Neural progenitor cell (in vitro differentiated cells): ENCODE measurements around the gene ATP8A1. TPM values are rescaled to one million over a fixed set of nuclear protein-coding genes. Genes with fewer than 3 reads are reported as not detected.
"Not testable (repeated sequence)": the region's sequence is repeated elsewhere in the genome, so short reads cannot be mapped to it uniquely, and the experiment has no call there.

Source experiments
- DNase-seq: peaks from one replicate; pipeline ENCODE4 v3.0.0-alpha.2; 2016; ENCODE audit warnings: low spot score
- H2AFZ ChIP-seq: fragments of 200-600 bp; sonication (generic); replicated peaks from 2 replicates; pipeline ENCODE4 v1.6.1; 2016; ENCODE audit warnings: antibody characterized with exemption
- H3F3A ChIP-seq: fragments of 200-600 bp; sonication (generic); 2 replicates; pipeline ENCODE4 v1.6.1; 2016; ENCODE audit warnings: antibody characterized with exemption, low read depth
- H3K27ac ChIP-seq: fragments of 200-600 bp; sonication (generic); 2 replicates; pipeline ENCODE4 v1.5.1; 2016; ENCODE audit warnings: mild to moderate bottlenecking
- H3K27me3 ChIP-seq: fragments of 200-600 bp; sonication (generic); 2 replicates; pipeline ENCODE4 v1.6.1; 2016; ENCODE audit warnings: mild to moderate bottlenecking, moderate library complexity
- H3K36me3 ChIP-seq: fragments of 200-600 bp; sonication (generic); 2 replicates; pipeline ENCODE4 v1.5.1; 2016
- H3K4me1 ChIP-seq: fragments of 200-600 bp; sonication (generic); 2 replicates; pipeline ENCODE4 v1.6.1; 2016; ENCODE audit warnings: mixed run types
- H3K4me2 ChIP-seq: fragments of 200-600 bp; sonication (generic); 2 replicates; pipeline ENCODE4 v1.6.1; 2016
- H3K4me3 ChIP-seq: fragments of 200-600 bp; sonication (generic); 2 replicates; pipeline ENCODE4 v1.5.1; 2016
- H3K79me2 ChIP-seq: fragments of 200-600 bp; sonication (generic); 2 replicates; pipeline ENCODE4 v1.6.1; 2016; ENCODE audit warnings: low read depth
- H3K9ac ChIP-seq: fragments of 200-600 bp; sonication (generic); 2 replicates; pipeline ENCODE4 v1.6.1; 2016
- H3K9me3 ChIP-seq: fragments of 200-600 bp; sonication (generic); 2 replicates; pipeline ENCODE4 v1.5.1; 2016; ENCODE audit warnings: low read depth
- H4K20me1 ChIP-seq: fragments of 200-600 bp; sonication (generic); 2 replicates; pipeline ENCODE4 v1.6.1; 2016; ENCODE audit warnings: low read depth
- H3K27ac Mint-ChIP-seq: 3 replicates; pipeline ENCODE4 v1.8.0; 2021; ENCODE audit warnings: mixed read lengths
- H3K27me3 Mint-ChIP-seq: 2 replicates; pipeline ENCODE4 v1.8.0; 2022; ENCODE audit warnings: low read depth, mild to moderate bottlenecking, inconsistent platforms, moderate library complexity, mixed read lengths; ENCODE audit not compliant: insufficient read depth
- H3K36me3 Mint-ChIP-seq: 3 replicates; pipeline ENCODE4 v1.8.0; 2021; ENCODE audit warnings: mixed read lengths
- H3K4me1 Mint-ChIP-seq: 3 replicates; pipeline ENCODE4 v1.8.0; 2021; ENCODE audit warnings: mixed read lengths
- H3K4me3 Mint-ChIP-seq: 3 replicates; pipeline ENCODE4 v1.8.0; 2021; ENCODE audit warnings: mild to moderate bottlenecking, moderate library complexity, mixed read lengths
- H3K9me3 Mint-ChIP-seq: 3 replicates; pipeline ENCODE4 v1.8.0; 2020; ENCODE audit warnings: mixed read lengths
- EZH2 ChIP-seq: fragments of 200-600 bp; sonication (generic); IDR thresholded peaks from 2 replicates; pipeline ENCODE4 v1.6.1; 2017; ENCODE audit warnings: antibody characterized with exemption, mild to moderate bottlenecking, moderate library complexity
- EZH2phosphoT487 ChIP-seq: fragments of 200-600 bp; sonication (generic); IDR thresholded peaks from 2 replicates; pipeline ENCODE4 v1.6.1; 2017; ENCODE audit warnings: antibody characterized with exemption
- total RNA-seq: library from RNA; depleted of rRNA; stranded (reverse); fragments of >200 nt; gene quantifications from 2 replicates; pipeline ENCODE4 v1.2.3, GENCODE V29; 2015; ENCODE audit warnings: low replicate concordance
- TF ChIP-seq, protein P1 (sequence below): fragments of 200-600 bp; sonication (generic); IDR thresholded peaks from 2 replicates; pipeline ENCODE4 v1.5.1; 2017; ENCODE audit warnings: antibody characterized with exemption, mild to moderate bottlenecking

The ATP8A1 gene
- total RNA-seq, 1 donor from 2014 or later = 46.1 TPM

DNA sequence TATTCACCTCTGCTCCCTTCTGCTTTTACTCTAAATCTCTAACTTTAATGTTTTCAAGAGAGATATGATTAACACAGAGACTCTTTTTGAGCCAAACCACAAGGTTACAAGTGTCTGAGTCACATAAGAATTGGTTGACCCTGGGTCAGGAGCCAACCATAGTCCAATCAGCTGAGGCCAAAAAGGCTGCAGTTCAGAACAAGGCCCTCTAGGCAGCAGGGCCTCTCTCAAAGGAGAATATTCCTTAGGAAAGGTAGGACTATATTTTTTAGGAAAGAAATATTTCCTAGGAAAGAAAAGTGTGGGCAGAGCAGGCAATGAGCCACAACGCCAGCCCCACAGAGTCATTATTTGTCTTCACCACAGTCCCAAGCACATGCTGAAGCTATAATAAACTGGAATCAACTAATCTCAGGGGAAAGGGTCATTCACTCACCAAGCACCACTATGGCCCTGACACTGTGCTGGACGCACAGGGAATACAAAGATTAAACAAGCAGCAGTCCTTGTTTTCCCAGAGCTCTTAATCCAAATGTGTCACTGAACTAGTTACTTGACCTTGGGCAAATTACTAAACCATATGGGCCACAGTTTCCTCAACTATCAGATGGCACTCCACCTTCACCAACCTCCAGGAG is 2.2 kb downstream of the ATP8A1 start:
- H4K20me1 ChIP-seq = peaks cover 14% of the 10 kb centered on the region
- H2AFZ ChIP-seq = no peak overlapping the region
- H3K27me3 ChIP-seq = peaks cover 12% of the 10 kb centered on the region
- no peak overlapping the region for H3K4me3 ChIP-seq
- H3K27ac ChIP-seq = no peak overlapping the region
- H3K4me1 ChIP-seq = peaks cover 33% of the 10 kb centered on the region
- H3K9me3 ChIP-seq = no peaks in the 10 kb centered on the region
- no peaks in the 10 kb centered on the region for H3K36me3 ChIP-seq
- TF ChIP-seq, protein P1, sequence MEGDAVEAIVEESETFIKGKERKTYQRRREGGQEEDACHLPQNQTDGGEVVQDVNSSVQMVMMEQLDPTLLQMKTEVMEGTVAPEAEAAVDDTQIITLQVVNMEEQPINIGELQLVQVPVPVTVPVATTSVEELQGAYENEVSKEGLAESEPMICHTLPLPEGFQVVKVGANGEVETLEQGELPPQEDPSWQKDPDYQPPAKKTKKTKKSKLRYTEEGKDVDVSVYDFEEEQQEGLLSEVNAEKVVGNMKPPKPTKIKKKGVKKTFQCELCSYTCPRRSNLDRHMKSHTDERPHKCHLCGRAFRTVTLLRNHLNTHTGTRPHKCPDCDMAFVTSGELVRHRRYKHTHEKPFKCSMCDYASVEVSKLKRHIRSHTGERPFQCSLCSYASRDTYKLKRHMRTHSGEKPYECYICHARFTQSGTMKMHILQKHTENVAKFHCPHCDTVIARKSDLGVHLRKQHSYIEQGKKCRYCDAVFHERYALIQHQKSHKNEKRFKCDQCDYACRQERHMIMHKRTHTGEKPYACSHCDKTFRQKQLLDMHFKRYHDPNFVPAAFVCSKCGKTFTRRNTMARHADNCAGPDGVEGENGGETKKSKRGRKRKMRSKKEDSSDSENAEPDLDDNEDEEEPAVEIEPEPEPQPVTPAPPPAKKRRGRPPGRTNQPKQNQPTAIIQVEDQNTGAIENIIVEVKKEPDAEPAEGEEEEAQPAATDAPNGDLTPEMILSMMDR = no peak
- no peak for TF ChIP-seq EZH2
- TF ChIP-seq EZH2phosphoT487 = no peak
- no peaks in the 10 kb centered on the region for H3K27me3 Mint-ChIP-seq
- H3K4me1 Mint-ChIP-seq = peaks cover 40% of the 10 kb centered on the region
- peaks cover 21% of the 10 kb centered on the region for H3K79me2 ChIP-seq
- no peak overlapping the region for H3K9ac ChIP-seq
- H3K9me3 Mint-ChIP-seq = peaks cover 18% of the 10 kb centered on the region
- H3F3A ChIP-seq = peaks cover 23% of the 10 kb centered on the region
- no peak for DNase-seq
- no peak overlapping the region for H3K27ac Mint-ChIP-seq
- peaks cover 18% of the 10 kb centered on the region for H3K36me3 Mint-ChIP-seq
- peak overlapping the region; percentile 93 for H3K4me3 Mint-ChIP-seq
- H3K4me2 ChIP-seq = peak overlapping the region; percentile 95

DNA sequence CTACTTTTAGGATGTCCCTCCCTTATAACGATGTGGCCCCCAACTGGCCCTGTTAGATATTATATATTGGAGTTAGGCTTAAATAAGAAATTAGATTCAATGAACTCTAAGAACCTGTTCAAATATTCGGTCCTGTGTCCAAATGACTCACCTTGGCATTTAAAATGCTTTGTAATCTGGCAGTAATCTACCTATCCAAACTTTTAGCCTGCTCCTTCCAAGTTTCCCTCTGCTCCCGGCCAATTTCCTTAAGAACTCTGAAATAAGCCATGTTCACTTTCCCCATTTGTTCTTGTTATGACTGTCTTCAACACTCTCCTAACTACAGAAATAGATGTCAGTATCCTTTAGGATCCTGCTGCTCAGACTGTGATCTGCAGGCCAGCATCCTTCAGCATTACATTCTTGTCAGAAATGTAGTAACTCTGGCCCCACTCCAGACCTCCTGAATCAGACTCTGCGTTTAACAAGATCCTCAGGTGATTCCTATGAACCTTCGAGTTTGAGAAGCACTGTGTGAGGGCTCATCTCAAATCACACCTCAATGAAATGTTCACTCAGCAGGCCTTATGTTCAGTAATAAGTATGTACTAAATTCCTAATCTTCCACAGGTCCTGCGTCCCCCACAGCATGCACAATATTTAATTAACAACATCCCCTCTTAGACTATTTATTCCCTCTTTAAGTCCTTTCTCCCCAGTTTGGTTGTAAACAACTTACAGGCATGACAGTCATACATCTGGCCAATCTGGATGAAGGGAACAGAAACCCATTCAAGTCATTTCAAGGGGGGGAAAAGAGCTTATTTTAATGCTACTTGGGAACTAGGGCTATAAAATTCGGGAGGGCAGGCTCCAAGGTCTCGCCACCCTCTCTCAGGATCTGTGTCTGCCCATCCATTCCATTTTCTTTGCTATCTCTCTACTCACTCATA is 3.0 kb downstream of the ATP8A1 start:
- Histone ChIP-seq H3K4me3 (no peak overlapping the region), H3K4me2 (no peak overlapping the region), H3F3A (peaks cover 23% of the 10 kb centered on the region), H4K20me1 (peaks cover 14% of the 10 kb centered on the region), H3K27ac (no peak overlapping the region), H3K79me2 (peaks cover 23% of the 10 kb centered on the region), H2AFZ (no peak overlapping the region), H3K9me3 (no peaks in the 10 kb centered on the region), H3K36me3 (no peaks in the 10 kb centered on the region), H3K4me1 (peaks cover 32% of the 10 kb centered on the region), H3K27me3 (peaks cover 12% of the 10 kb centered on the region), H3K9ac (no peak overlapping the region)
- DNase-seq = no peak
- no peak overlapping the region for H3K27ac Mint-ChIP-seq
- no peak overlapping the region for H3K4me3 Mint-ChIP-seq
- H3K4me1 Mint-ChIP-seq = peaks cover 35% of the 10 kb centered on the region
- TF ChIP-seq EZH2 = no peak
- TF ChIP-seq EZH2phosphoT487 = no peak
- TF ChIP-seq, protein P1 = no peak
- no peaks in the 10 kb centered on the region for H3K27me3 Mint-ChIP-seq
- peaks cover 18% of the 10 kb centered on the region for H3K9me3 Mint-ChIP-seq
- H3K36me3 Mint-ChIP-seq = peaks cover 18% of the 10 kb centered on the region

DNA sequence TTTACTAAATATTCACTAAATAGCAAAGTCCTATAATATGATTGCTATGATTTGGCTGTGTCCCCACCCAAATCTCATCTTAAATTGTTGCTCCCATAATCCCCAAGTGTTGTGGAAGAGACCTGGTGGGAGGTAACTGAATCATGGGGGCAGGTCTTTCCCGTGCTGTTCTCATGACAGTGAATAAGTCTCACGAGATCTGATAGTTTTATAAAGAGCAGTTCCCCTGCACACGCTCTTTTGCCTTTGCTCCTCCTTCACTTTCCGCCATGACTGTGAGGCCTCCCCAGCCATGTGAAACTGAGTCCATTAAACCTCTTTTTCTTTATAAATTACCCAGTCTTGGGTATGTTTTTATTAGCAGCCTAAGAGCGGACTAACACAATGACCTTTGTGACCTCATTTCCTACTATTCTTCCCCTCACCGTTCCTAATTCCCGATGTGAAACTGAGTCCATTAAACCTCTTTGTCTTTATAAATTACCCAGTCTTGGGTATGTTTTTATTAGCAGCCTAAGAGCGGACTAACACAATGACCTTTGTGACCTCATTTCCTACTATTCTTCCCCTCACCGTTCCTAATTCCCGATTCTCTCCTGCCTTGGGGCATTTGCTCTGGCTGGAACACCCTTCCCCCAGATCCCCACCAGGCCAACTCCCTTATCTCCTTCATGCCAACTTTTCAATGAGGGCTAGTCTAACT is 4.2 kb downstream of the ATP8A1 start:
- Histone ChIP-seq H3F3A (peaks cover 11% of the 10 kb centered on the region), H3K79me2 (peaks cover 34% of the 10 kb centered on the region), H3K27me3 (peaks cover 12% of the 10 kb centered on the region), H3K4me1 (peaks cover 20% of the 10 kb centered on the region), H4K20me1 (peaks cover 14% of the 10 kb centered on the region)
- DNase-seq, H3K27ac ChIP-seq, H3K4me3 ChIP-seq, H3K27ac Mint-ChIP-seq, H3K9ac ChIP-seq, H3K4me2 ChIP-seq, H3K4me3 Mint-ChIP-seq, H3K36me3 ChIP-seq, H2AFZ ChIP-seq, H3K27me3 Mint-ChIP-seq, H3K9me3 ChIP-seq: not testable (repeated sequence)
- H3K4me1 Mint-ChIP-seq = peaks cover 22% of the 10 kb centered on the region
- H3K36me3 Mint-ChIP-seq = peaks cover 18% of the 10 kb centered on the region
- peaks cover 18% of the 10 kb centered on the region for H3K9me3 Mint-ChIP-seq
